ENCODE results near the gene KIF11.

DNA sequence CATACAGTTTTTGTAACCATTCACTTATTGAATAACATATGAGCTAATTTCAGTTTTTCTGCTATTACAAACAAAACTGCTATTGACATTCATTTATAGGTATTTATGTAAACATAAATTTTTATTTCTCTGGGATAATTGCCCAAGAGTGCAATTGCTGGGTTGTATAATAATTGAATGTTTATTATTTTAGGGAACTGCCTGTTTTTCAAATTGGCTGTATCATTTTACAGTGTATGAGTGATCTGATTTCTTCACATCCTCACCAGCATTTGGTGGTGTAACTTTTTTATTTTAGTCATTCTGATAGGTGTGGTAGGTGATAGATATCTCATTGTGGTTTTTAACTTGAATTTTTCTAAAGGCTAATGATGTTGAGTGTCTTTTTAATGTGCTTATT is 26.4 kb downstream of the KIF11 start:
- TF ChIP-seq SUZ12 (IDR thresholded peaks at IDR 0.05; ENCODE audit: extremely low read depth, insufficient read depth, insufficient read length): no peak
- no peak for TF ChIP-seq ZNF274 (IDR thresholded peaks at IDR 0.05; ENCODE audit: low read depth, low read length)
